NCI-H1092 treated with DMSO at 0.1 percent for 48 hours (cell line): ENCODE data around the gene HCLS1.
"Not testable (repeated sequence)": the region's sequence is repeated elsewhere in the genome, so short reads cannot be mapped to it uniquely, and the experiment has no call there.

Experiments used
- DNase-seq: peaks from one replicate; lab custom pipeline; 2025; lab: John Stamatoyannopoulos, UW

HCLS1 gene

DNA sequence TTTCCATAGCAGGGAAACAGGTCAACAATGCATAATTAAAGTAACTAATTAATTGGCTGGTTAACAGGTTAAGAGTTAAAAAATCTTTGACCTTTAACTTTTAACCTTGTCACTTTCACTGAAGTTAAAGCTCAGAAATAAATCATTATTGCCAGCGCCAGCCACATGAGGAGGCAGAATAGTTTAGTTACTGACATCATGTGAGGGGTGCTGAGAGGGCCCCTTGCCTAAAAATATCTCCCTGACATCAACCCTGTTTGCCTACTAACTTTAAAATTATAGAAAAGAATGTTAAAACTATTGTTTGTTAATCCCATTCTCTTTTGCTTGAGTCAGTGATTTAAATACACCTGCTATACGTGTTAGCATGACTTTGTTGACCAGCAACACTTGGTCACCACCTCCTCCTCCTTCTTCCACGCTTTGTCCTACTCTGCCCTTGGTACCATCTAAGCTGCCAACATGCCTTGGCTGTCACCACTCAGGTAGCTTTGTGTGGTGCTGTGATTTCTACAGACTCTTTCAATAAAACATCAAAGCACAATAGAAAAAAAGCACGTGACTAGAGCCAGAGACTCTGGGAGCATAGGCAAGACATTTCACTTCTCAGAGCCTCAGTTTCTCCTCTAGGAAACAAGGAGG lies 64.8 kb downstream of the HCLS1 start:
- DNase-seq: no peak

DNA sequence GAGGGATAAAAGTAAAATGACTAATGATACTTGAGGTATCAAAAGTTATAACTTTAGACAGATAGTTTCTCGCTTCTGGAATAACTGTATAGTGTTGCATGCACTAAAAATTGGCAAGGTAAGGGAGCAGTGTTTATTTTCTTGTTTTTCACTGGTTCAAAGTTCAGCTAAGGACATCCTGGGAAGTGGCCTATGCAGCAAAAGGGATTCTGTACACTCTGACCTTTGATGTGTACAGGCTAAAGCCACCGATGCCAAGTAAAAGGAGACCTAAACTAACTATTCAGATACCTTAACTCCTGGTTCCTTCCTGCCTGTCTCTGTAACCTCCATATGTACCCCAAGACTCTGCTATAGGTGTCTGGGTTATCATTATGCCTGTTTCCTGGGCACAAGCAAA lies 65.9 kb downstream of the HCLS1 start:
- no peak for DNase-seq

DNA sequence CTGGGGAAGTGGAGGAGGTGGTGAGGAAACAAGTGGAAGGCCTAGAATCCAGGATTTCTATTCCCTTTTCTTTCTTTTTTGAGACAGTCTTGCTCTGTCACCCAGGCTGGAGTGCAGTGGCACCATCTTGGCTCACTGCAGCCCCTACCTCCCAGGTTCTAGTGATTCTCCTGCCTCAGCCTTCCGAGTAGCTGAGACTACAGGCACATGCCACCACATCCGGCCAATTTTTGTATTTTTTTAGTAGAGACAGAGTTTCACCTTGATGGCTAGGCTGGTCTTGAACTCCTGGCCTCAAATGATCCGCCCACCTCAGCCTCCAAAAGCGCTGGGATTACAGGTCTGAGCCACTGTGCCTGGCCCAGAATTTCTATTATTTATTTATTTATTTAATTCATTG lies 66.9 kb downstream of the HCLS1 start:
- not testable (repeated sequence) for DNase-seq

DNA sequence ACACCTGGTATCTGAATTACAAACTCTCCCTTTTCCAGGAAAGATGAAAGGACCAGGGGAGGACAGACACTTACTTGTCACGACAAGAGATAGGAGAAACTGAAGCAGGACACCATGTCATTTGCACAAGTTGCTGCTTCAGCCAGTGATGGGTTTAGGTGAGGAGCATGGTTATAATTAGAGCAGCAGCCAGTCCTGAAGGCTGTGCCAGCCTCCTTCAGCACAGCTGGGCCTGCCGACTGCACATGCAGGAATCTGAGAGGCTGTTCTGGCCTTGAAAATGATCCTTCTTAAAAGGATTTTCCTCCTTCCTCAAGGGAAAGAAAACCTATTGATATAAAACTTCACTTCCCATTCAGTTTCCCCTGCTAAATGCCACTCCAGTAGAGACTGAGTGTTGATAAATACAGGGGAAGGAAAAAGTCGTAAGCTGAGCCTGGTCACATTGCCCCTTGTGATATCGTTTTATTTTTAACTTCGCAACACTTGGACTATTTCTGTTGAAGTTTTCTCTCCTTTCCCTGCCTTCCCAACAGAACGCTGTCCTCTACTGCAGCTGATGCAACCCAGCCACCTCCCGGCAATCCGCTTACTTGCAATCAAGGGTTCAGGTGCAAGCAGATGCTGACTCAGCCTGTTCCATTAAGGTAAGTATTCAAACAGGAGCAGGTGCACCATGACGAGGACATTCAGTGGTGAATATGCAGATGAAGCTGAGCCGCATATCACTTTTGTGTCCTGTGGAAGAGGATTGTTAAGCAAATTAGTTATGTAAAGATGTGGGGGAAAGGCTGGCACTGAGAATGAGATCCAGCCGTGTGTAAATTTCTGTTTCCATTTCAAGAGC lies 67.6 kb downstream of the HCLS1 start, which contains the start of gene FBXO40:
Gene FBXO40 (plus strand): TSS at position 524 of the 847 bp plus-strand sequence. CDS start 27,197 bp downstream, outside the sequence.
- peak; percentile 1 for DNase-seq

DNA sequence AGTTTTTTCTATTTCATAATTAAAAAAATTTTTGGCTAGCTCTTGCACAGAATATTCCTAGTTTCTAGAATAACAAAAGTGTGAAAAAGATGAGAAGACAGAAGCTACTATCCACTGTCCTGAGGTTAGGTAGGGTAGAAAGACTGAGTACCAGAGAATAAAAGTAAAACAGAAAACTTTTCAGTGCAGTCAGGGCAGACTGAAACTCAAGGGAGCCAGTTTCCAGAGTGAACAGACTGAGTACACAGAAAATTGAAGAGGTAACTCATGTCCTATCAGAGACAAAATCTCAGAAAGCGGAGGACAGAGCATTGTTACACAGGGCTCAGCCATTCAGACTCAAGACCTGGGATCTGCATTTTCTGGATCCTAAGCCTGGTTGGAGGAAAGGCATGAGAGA lies 76.3 kb downstream of the HCLS1 start:
- no peak for DNase-seq

DNA sequence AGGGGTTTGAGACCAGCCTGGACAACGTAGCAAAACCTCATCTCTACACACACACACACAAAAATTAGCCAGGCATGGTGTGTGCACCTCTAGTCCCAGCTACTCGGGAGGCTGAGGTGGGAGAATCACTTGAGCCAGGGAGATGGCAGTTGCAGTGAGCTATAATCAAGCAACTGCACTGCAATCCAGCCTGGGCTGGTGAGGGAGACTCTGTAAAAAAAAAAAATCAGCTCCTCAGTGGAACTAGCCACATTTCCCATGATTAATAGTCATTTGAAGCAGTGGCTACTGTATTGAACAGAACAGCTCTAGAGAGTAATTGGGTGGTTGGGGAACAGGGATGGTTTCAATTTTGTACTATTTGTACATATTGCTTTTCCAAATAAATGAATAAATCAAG lies 79.0 kb downstream of the HCLS1 start:
- no peak for DNase-seq
